ENCODE results near the gene NOP53.

The NOP53 gene

GRCh38 chr19:47745010-47745901, at the start of gene NOP53:
NOP53 (plus strand) TSS chr19:47745546; CDS start chr19:47745560, 14 bp downstream.
- H3K9me2 ChIP-seq (replicated peaks; ENCODE audit: low read depth, low read length): no peaks in the 10 kb centered on the region; the same call in 1 of the 2 replicates
- peak within 1 kb of the TSS; percentile 76 for H3K9ac ChIP-seq (ENCODE audit: low read depth, low read length, poor library complexity, severe bottlenecking)
- peaks cover 39% of the 10 kb centered on the region for H3K4me1 ChIP-seq (ENCODE audit: insufficient read depth, low read length, poor library complexity, severe bottlenecking)
- peak within 1 kb of the TSS; percentile 95 for H3K4me3 ChIP-seq (ENCODE audit: low read length, poor library complexity, severe bottlenecking)
- peaks cover 18% of the 10 kb centered on the region for H4K20me1 ChIP-seq (ENCODE audit: insufficient read depth, low read length, poor library complexity, severe bottlenecking)
- H3K27me3 ChIP-seq (ENCODE audit: insufficient read depth, low read length, poor library complexity, severe bottlenecking): no peaks in the 10 kb centered on the region
- H3F3A ChIP-seq (ENCODE audit: low read depth): peaks cover 6% of the 10 kb centered on the region; the same call in 1 of the 2 replicates
- peak within 1 kb of the TSS; percentile 88 for H2AFZ ChIP-seq (ENCODE audit: low read length)
- no peaks in the 10 kb centered on the region for H3K9me3 ChIP-seq (ENCODE audit: insufficient read depth, low read depth, low read length)
- TF ChIP-seq CTCF (conservative IDR thresholded peaks at IDR 0.05; ENCODE audit: low read length) (no peak), EZH2phosphoT487 (IDR thresholded peaks at IDR 0.05; ENCODE audit: borderline replicate concordance) (no peak)
- peak within 1 kb of the TSS; percentile 77 for H3K4me2 ChIP-seq (ENCODE audit: low read depth, low read length, poor library complexity, severe bottlenecking)
- peaks cover 5% of the 10 kb centered on the region; the same call in 1 of the 2 replicates for H3K36me3 ChIP-seq (ENCODE audit: insufficient read depth, low read length)
- H3K79me2 ChIP-seq (ENCODE audit: insufficient read depth, low read length): peaks cover 46% of the 10 kb centered on the region

- Histone ChIP-seq H3K9ac (ENCODE audit: low read depth, low read length, poor library complexity, severe bottlenecking) (no peak overlapping the region), H3K4me3 (ENCODE audit: low read length, poor library complexity, severe bottlenecking) (no peak overlapping the region), H3K9me3 (ENCODE audit: insufficient read depth, low read depth, low read length) (no peaks in the 10 kb centered on the region), H3F3A (ENCODE audit: low read depth) (no peaks in the 10 kb centered on the region), H3K79me2 (ENCODE audit: insufficient read depth, low read length) (no peaks in the 10 kb centered on the region), H3K36me3 (ENCODE audit: insufficient read depth, low read length) (peaks cover 6% of the 10 kb centered on the region; the same call in 1 of the 2 replicates), H3K27me3 (ENCODE audit: insufficient read depth, low read length, poor library complexity, severe bottlenecking) (no peaks in the 10 kb centered on the region), H3K4me1 (ENCODE audit: insufficient read depth, low read length, poor library complexity, severe bottlenecking) (no peaks in the 10 kb centered on the region), H3K9me2 (replicated peaks; ENCODE audit: low read depth, low read length) (no peaks in the 10 kb centered on the region), H3K4me2 (ENCODE audit: low read depth, low read length, poor library complexity, severe bottlenecking) (no peak overlapping the region), H2AFZ (ENCODE audit: low read length) (no peak overlapping the region), H4K20me1 (ENCODE audit: insufficient read depth, low read length, poor library complexity, severe bottlenecking) (no peaks in the 10 kb centered on the region)
- TF ChIP-seq EZH2phosphoT487 (IDR thresholded peaks at IDR 0.05; ENCODE audit: borderline replicate concordance) (no peak), CTCF (conservative IDR thresholded peaks at IDR 0.05; ENCODE audit: low read length) (no peak)
These were observed 48.7 kb upstream of the NOP53 start for GRCh38 chr19:47696635-47697034.

- Histone ChIP-seq H4K20me1 (ENCODE audit: insufficient read depth, low read length, poor library complexity, severe bottlenecking) (no peaks in the 10 kb centered on the region), H3K4me3 (ENCODE audit: low read length, poor library complexity, severe bottlenecking) (no peak overlapping the region), H3K9me2 (replicated peaks; ENCODE audit: low read depth, low read length) (no peaks in the 10 kb centered on the region), H3K79me2 (ENCODE audit: insufficient read depth, low read length) (no peaks in the 10 kb centered on the region), H3K4me2 (ENCODE audit: low read depth, low read length, poor library complexity, severe bottlenecking) (no peak overlapping the region), H3F3A (ENCODE audit: low read depth) (no peaks in the 10 kb centered on the region), H2AFZ (ENCODE audit: low read length) (no peak overlapping the region), H3K36me3 (ENCODE audit: insufficient read depth, low read length) (peaks cover 6% of the 10 kb centered on the region; the same call in 1 of the 2 replicates), H3K9me3 (ENCODE audit: insufficient read depth, low read depth, low read length) (no peaks in the 10 kb centered on the region), H3K27me3 (ENCODE audit: insufficient read depth, low read length, poor library complexity, severe bottlenecking) (no peaks in the 10 kb centered on the region), H3K9ac (ENCODE audit: low read depth, low read length, poor library complexity, severe bottlenecking) (no peak overlapping the region), H3K4me1 (ENCODE audit: insufficient read depth, low read length, poor library complexity, severe bottlenecking) (no peaks in the 10 kb centered on the region)
- TF ChIP-seq CTCF (conservative IDR thresholded peaks at IDR 0.05; ENCODE audit: low read length) (peak; percentile 91), EZH2phosphoT487 (IDR thresholded peaks at IDR 0.05; ENCODE audit: borderline replicate concordance) (no peak)
These were observed 47.3 kb upstream of the NOP53 start for GRCh38 chr19:47697863-47698609.
